Esophagus squamous epithelium (tissue), 5 donors: ENCODE results near the gene GADD45G. TPM values are rescaled to one million over a fixed set of nuclear protein-coding genes. Genes with fewer than 3 reads are reported as not detected.

ENCODE experiments used
- DNase-seq: peaks from one replicate; lab custom pipeline; 2025; lab: John Stamatoyannopoulos, UW
- H3K27ac ChIP-seq, 4 donors: fragments of 200-600 bp; sonication (generic); one replicate each; pipeline ENCODE4 v1.5.1; 2016 to 2019; ENCODE audit warnings: mild to moderate bottlenecking in 1 of 4
- H3K27me3 ChIP-seq, 4 donors: fragments of 200-600 bp; sonication (generic); 1 replicate in 3 of 4; 2 replicates in 1 of 4; pipeline versions ENCODE4 v1.5.1 to v1.6.0; 2017 to 2021; ENCODE audit warnings: antibody characterized with exemption in 1 of 4
- H3K36me3 ChIP-seq, 3 donors: fragments of 200-600 bp; sonication (generic); one replicate each; pipeline ENCODE4 v1.5.1; 2016 to 2019
- H3K4me1 ChIP-seq, 3 donors: fragments of 200-600 bp; sonication (generic); one replicate each; pipeline ENCODE4 v1.5.1; 2017 to 2019
- H3K4me3 ChIP-seq, 4 donors: fragments of 200-600 bp; sonication (generic); 1 replicate in 3 of 4; 2 replicates in 1 of 4; pipeline ENCODE4 v1.5.1; 2016 to 2019; ENCODE audit warnings: mild to moderate bottlenecking in 2 of 4, moderate library complexity in 1 of 4
- H3K9me3 ChIP-seq, 3 donors: fragments of 200-600 bp; sonication (generic); one replicate each; pipeline ENCODE4 v1.5.1; 2016 to 2019
- POLR2A ChIP-seq, 4 donors: fragments of 450-650 bp; IDR thresholded peaks; one replicate each; pipeline ENCODE4 v1.6.1; 2017; ENCODE audit warnings: antibody characterized with exemption in 4 of 4, mild to moderate bottlenecking in 4 of 4, moderate library complexity in 3 of 4
- WGBS, 2 donors: methylation state at CpG; one replicate each; pipeline ENCODE4 v1.1.5; 2018; 5-methylcytosine and 5-hydroxymethylcytosine counted together
- intact Hi-C: fragments of 100-400 bp; cut with DNase I; formaldehyde crosslinking; loops from one replicate; pipeline ENCODE4 v1.15.0; 2022
- total RNA-seq, 4 donors: library from RNA; depleted of rRNA; stranded (reverse); fragments of >200 nt; gene quantifications; one replicate each; pipeline ENCODE4 v1.1.0, GENCODE V29; 2016
- TF ChIP-seq, protein P1 (sequence below), 6 experiments: fragments of 450-650 bp in 4 of 6; fragments of 200-600 bp in 2 of 6; sonication (generic) in 2 of 6; IDR thresholded peaks; one replicate each; pipeline ENCODE4 v1.5.1; 2016 to 2019; ENCODE audit warnings: antibody characterized with exemption in 6 of 6, mild to moderate bottlenecking in 4 of 6, moderate library complexity in 4 of 6
- donor health status: DM: yes; HTN: yes; CAD: no.

Gene GADD45G
- total RNA-seq, 4 donors from 2014 or later, result 1.8 to 18.7 (median 8.5) TPM

DNA sequence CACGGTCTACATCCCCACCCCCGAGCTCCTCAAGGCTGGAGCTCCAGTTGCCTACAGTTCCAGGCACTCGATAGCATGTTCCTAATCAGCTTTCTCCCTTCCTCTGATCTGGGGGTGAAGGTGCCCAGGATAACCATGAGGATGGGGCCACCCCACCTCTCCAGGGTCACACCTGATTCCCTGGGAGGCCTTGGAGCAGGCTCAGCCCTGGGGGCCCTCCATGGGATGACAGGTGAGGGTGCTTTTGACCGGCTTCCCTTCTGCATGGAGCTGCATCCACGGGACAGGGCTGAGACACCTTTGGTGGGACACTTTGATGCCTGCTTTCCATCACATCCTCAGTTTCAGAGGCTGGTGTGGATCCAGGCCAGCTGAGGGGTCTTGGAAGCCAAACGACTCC lies 28.6 kb downstream of the GADD45G start:
- Histone ChIP-seq H3K27ac (no peak overlapping the region), H3K9me3 (no peaks in the 10 kb centered on the region), H3K4me1 (peaks cover 5 to 25% (median 6%) of the 10 kb centered on the region in 3 donors), H3K27me3 (peaks cover 0 to under 1% (median 0%) of the 10 kb centered on the region in 4 donors), H3K36me3 (no peaks in the 10 kb centered on the region), H3K4me3 (no peak overlapping the region)
- no peak for TF ChIP-seq POLR2A (IDR thresholded peaks at IDR 0.05)
- TF ChIP-seq, protein P1, sequence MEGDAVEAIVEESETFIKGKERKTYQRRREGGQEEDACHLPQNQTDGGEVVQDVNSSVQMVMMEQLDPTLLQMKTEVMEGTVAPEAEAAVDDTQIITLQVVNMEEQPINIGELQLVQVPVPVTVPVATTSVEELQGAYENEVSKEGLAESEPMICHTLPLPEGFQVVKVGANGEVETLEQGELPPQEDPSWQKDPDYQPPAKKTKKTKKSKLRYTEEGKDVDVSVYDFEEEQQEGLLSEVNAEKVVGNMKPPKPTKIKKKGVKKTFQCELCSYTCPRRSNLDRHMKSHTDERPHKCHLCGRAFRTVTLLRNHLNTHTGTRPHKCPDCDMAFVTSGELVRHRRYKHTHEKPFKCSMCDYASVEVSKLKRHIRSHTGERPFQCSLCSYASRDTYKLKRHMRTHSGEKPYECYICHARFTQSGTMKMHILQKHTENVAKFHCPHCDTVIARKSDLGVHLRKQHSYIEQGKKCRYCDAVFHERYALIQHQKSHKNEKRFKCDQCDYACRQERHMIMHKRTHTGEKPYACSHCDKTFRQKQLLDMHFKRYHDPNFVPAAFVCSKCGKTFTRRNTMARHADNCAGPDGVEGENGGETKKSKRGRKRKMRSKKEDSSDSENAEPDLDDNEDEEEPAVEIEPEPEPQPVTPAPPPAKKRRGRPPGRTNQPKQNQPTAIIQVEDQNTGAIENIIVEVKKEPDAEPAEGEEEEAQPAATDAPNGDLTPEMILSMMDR (IDR thresholded peaks at IDR 0.05), result no peak
- 91 to 94% methylated on average over 3 to 4 of the region's 6 CpGs for WGBS, 2 donors
- intact Hi-C loops, result no loop called here
- no peak for DNase-seq

DNA sequence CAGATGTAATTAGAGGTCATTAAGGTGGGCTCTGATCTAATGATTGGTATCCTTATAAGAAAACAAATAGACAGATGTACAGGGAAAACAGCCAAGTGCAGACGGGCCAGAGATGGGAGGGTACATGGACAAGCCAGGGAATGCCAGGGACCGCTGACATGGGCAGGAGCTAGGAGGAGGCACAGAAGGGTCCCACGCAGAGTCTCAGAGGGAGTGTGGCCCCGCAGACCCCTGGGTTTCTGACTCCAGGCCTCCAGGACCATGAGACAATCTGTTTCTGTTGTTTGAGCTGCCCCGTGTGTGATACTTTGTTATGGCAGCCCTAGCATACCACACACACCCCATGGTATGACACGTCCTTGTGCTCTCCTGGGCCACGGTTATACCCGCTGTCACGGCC lies 29.1 kb downstream of the GADD45G start:
- Histone ChIP-seq H3K9me3 (no peaks in the 10 kb centered on the region), H3K27me3 (no peaks in the 10 kb centered on the region), H3K27ac (no peak overlapping the region), H3K4me1 (peaks cover 5 to 30% (median 6%) of the 10 kb centered on the region in 3 donors), H3K36me3 (no peaks in the 10 kb centered on the region), H3K4me3 (no peak overlapping the region)
- no peak for TF ChIP-seq POLR2A (IDR thresholded peaks at IDR 0.05)
- TF ChIP-seq, protein P1 (IDR thresholded peaks at IDR 0.05), result no peak
- no peak for DNase-seq
- intact Hi-C loops, result no loop called here
- WGBS, 2 donors, result 90 to 94% methylated on average over 9 of the region's 9 CpGs

DNA sequence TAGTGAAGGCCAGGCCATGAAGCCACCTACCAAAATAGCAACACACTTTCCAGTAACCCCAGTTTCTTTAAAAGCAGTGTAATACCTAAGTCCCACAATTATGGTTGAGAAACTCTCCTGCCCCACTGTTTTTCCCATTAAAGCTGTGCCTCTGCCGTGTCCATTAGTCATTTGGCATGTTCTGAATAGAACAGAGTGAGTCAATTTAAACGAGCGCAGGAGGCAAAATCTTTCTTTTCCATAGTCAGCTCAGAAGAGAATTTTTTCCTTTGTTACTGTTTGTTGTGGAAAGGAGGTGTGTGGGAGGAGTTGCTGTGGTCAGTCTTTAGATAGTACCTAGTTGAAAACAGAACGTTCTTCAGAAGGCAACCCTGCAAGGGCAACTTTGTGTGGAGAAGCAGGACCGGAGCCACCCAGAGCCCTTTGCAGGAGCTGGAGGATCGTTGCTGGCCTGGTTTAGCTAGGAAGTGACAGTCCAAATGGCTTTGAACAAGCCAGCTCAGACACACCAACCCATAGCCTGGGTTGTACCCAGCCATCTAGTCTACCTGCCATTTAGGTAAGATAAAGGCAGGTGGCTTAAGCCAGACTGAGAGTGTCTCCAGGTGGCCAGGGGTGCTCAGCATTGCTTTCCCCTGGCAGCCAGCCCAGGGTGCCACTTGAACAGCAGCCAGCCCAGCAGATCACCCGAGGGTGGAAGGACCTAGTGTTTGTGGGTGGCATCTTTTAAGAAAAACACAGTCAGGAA lies 30.4 kb downstream of the GADD45G start:
- intact Hi-C loops, result no loop called here
- no peak for DNase-seq
- Histone ChIP-seq H3K27ac (peak overlapping the region in 2 of 4 donors; percentile 45 to 48), H3K36me3 (no peaks in the 10 kb centered on the region), H3K4me1 (peaks cover 10 to 42% (median 14%) of the 10 kb centered on the region in 3 donors), H3K4me3 (no peak overlapping the region), H3K27me3 (no peaks in the 10 kb centered on the region), H3K9me3 (no peaks in the 10 kb centered on the region)
- WGBS, 2 donors, result 20 to 23% methylated on average over 6 to 7 of the region's 7 CpGs
- TF ChIP-seq, protein P1 (IDR thresholded peaks at IDR 0.05), result no peak
- no peak for TF ChIP-seq POLR2A (IDR thresholded peaks at IDR 0.05)

- DNase-seq, result no peak
- peaks cover 10 to 47% (median 16%) of the 10 kb centered on the region in 3 donors for H3K4me1 ChIP-seq
These were observed 31.0 kb downstream of the GADD45G start for GRCh38 chr9:89635816-89636215.

DNA sequence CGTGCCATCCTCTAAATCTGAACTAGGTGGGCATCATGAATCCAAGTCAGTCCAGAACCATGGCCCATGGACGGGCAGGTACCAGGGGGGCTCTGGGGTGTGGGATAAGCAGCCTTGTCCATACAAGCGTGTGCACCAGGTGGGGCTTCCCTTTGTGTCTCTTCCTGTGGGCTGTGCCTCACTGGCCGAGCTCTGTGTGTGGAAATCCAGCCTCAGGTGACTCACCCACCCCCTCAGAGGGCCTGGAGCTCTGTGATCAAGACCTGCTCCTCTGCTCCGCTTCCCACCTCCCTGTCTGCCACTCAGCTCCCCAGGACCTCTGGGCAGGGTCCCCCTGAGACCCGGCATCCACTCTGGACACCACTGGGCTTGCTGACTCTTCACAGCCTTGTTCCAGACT lies 33.0 kb downstream of the GADD45G start:
- no peak overlapping the region for H3K4me3 ChIP-seq
- no peak for DNase-seq
- no peak for TF ChIP-seq POLR2A (IDR thresholded peaks at IDR 0.05)
- TF ChIP-seq, protein P1 (IDR thresholded peaks at IDR 0.05), result no peak
- H3K4me1 ChIP-seq, result peaks cover 10 to 47% (median 16%) of the 10 kb centered on the region in 3 donors
- H3K9me3 ChIP-seq, result no peaks in the 10 kb centered on the region
- no peaks in the 10 kb centered on the region for H3K36me3 ChIP-seq
- no peak overlapping the region for H3K27ac ChIP-seq
- H3K27me3 ChIP-seq, result no peaks in the 10 kb centered on the region
- intact Hi-C loops, result no loop called here
- 86 to 88% methylated on average over 4 to 5 of the region's 6 CpGs for WGBS, 2 donors

More at GRCh38 chr9:89635816-89636215, 31.0 kb downstream of the GADD45G start:
- Histone ChIP-seq H3K4me3 (no peak overlapping the region), H3K27me3 (no peaks in the 10 kb centered on the region), H3K9me3 (no peaks in the 10 kb centered on the region), H3K36me3 (no peaks in the 10 kb centered on the region), H3K27ac (no peak overlapping the region)
- TF ChIP-seq, protein P1 (IDR thresholded peaks at IDR 0.05), result no peak
- no peak for TF ChIP-seq POLR2A (IDR thresholded peaks at IDR 0.05)
- 100% methylated on average over 2 of the region's 5 CpGs; no CpG with 5 or more reads in 1 of the 2 donors for WGBS, 2 donors
- intact Hi-C loops, result no loop called here
